Stimulated activated CD4-positive, alpha-beta T cell treated with anti-CD3 and anti-CD28 coated beads, Interleukin-4, amount 100 ng/mL, for 4 hours (primary cell): ENCODE data around the gene NANOS2.
"Not testable (repeated sequence)": the region's sequence is repeated elsewhere in the genome, so short reads cannot be mapped to it uniquely, and the experiment has no call there.

Source experiments
- DNase-seq, 2 experiments: peaks; one replicate each; pipeline ENCODE4 v3.0.0-alpha.2; 2020

The NANOS2 gene

DNA sequence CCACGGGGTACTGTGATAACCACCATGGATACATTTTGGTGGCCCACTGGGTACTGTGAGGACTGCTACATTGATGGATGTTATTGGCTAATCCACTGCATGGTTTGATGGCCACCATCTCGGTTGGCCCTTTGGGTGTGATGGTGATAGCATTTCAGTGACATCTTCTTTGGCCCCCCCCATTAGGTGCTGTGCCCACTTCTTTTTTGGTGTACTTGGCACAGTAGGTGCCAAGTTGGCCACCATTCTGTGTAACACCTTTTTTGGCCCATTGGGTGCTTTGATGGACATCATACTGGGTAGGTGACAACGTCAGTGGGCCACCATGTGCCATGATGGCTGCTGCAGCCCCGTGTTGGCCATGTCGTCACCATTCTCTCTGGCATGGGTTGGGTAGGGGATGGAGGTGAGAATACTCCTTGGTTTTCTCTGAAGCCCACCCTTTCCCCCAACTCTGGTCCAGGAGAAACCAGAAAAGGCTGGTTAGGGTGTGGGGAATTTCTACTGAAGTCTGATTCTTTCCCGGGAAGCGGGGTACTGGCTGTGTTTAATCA lies 41.3 kb downstream of the NANOS2 start:
- DNase-seq: no peak

DNA sequence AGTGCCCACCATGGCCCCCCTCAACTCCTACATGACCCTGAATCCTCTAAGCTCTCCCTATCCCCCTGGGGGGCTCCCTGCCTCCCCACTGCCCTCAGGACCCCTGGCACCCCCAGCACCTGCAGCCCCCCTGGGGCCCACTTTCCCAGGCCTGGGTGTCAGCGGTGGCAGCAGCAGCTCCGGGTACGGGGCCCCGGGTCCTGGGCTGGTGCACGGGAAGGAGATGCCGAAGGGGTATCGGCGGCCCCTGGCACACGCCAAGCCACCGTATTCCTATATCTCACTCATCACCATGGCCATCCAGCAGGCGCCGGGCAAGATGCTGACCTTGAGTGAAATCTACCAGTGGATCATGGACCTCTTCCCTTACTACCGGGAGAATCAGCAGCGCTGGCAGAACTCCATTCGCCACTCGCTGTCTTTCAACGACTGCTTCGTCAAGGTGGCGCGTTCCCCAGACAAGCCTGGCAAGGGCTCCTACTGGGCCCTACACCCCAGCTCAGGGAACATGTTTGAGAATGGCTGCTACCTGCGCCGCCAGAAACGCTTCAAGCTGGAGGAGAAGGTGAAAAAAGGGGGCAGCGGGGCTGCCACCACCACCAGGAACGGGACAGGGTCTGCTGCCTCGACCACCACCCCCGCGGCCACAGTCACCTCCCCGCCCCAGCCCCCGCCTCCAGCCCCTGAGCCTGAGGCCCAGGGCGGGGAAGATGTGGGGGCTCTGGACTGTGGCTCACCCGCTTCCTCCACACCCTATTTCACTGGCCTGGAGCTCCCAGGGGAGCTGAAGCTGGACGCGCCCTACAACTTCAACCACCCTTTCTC lies 42.3 kb downstream of the NANOS2 start:
- DNase-seq: no peak

DNA sequence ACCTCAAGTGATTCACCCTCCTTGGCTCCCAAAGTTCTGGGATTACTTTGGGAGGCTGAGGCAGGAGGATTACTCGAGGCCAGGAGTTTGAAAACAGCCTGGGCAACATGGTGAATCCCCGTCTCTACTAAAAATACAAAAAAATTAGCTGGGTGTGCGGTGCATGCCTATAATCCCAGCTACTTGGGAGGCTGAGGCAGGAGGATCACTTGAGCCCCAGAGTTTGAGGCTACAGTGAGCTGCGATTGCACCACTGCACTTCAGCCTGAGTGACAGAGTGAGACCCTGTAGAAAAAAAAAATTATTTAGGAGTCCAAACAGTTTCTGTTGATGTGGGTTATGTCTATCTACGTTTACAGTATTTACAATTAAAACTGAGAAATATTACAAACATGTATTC lies 43.8 kb downstream of the NANOS2 start:
- no peak for DNase-seq

DNA sequence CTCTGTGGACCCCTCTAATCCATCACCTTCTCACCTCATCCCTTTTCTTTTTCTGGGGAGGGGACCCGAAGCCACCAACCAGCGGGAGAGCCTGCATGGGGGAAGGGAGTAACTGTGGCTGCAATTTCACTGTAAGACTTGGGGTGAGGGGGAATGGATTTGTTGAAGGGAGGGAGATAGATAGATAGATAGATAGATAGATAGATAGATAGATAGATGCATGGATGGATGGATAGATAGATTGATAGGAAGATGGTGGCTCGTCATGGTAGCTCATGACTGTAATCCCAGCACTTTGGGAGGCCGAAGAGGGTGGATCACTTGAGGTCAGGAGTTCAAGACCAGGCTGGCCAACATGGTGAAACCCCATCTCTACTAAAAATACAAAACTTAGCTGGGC lies 47.3 kb downstream of the NANOS2 start:
- DNase-seq: not testable (repeated sequence)

DNA sequence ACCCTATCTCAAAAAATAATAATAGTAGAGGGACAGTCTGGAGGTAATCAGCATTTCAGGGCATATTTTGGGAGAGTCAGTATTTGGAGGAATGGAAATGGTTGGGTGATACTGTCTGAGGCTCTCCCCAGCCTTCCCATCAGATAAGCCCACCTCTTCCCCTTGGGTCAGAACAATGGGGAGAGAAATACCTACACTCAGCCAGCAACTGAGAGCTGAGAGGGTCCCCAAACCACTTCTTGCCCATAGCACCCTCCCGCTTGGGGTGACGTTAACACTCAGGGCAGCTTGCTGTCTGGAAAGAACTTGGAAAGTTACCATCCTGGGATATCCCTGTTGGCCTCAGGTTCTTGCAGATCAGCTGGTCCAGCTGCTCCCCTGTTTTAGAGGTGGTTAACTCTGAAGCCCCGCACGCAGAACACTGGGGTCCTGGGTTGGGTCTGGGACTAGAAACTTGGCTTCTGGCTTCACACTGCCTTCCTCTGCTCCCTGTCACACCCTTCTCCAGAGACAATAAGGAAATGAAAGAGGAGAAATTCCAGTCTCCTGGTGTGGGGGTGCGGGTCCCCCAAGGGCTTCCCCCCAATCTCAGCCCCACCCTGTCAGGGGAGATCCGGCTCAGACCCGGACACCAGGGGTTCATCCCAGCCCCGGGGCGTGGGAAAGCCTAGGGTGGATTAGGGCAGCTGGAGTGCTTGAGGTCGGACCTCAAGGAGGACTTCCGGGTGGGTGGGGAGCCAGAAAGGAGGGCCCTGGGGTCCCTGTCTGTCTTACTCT lies 48.0 kb downstream of the NANOS2 start:
- no peak for DNase-seq

DNA sequence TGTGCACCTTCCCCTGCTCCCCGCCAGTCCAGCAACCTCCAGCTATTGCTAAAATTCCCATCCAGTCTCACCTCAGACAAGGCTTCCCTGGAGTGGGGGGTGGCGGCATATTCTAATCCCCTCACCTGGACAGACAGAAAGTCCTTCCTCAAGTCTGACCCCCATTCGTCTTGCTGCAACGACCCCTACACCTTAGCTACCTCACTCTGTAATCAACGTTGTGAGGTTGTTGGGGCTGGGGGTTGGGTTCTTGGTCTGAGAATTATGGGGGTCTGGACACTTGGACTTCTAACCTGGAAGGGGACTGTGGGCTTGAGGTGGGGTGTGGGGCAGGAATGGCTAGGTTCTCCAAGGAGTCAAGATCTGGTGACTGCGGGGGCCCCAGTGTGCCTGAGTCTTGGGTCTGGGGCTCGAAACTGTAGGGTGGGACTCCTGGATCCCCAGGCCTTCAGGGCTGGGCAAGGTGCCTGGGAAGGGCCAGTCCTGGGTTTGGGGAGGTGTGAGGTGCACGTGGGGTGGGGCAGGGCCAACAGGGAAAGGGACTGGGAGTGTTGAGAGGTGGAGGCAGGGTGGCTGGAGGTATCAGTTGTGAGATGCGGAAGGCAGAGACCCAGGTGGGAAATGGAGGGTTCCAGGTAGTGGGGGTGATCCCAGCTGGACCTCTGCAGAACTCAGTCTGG lies 49.2 kb downstream of the NANOS2 start:
- no peak for DNase-seq

DNA sequence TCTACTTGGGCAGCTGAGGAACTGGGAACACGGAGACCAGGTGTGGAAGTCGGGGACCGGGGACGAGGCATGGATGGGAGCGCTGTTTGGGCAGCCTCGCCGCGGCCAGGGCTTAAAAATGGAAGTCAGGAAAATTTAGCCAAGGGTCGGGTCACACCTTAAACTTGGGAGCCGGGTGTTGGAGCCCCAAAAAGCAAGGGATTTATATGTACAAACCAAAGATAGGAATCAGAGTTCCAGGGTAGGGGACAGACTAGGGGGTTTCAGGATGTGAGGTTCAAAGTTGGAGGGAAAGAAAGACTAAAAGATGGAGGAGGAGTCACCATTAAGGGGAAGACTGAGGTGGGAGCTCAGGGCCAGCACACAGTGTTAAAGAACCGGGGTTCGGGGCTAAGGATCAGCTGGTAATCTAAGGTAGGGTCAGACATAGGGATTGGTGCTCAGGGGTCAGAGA lies 49.9 kb downstream of the NANOS2 start:
- no peak for DNase-seq

DNA sequence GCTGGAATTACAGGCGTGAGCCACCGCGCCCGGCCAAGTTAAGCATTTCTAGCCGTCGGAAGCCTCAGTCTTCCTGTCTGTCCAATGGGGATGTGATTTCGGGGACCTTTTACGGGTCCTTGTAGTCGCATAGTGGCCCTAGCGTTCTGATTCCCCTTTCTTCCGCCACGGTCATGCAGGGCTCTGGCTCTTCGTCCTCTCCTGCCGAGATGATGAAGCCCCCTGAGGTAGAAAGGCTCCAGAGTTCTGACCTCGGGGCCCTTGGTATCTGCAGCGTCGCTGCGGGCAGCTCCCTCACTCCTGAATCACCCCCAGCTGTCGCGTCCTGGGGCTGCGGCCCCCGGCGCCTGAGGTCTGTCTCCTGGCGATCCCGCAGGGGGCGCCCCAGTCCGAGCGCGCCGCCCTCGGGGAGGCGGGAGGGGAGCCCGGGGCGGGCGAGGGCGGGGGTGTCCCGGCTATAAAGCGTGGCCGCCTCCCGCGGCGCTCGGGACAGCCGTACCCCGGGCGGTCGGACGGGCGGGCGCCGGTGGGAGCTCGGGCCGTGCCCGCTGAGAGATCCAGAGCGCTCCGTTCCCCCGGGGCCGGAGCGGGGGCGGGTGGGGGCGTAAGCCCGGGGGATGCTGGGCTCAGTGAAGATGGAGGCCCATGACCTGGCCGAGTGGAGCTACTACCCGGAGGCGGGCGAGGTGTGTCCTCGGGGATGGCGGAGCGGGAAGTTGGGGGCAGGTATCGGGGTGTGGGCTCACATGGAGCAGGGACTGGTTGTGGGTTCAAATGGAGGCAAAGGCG lies 50.5 kb downstream of the NANOS2 start, which contains the start of gene FOXA3:
TSS of gene FOXA3 (plus strand) at position 487 of the 789 bp plus-strand sequence. CDS start at position 618, 131 bp downstream.
- DNase-seq: peak; percentile 41 to 53

DNA sequence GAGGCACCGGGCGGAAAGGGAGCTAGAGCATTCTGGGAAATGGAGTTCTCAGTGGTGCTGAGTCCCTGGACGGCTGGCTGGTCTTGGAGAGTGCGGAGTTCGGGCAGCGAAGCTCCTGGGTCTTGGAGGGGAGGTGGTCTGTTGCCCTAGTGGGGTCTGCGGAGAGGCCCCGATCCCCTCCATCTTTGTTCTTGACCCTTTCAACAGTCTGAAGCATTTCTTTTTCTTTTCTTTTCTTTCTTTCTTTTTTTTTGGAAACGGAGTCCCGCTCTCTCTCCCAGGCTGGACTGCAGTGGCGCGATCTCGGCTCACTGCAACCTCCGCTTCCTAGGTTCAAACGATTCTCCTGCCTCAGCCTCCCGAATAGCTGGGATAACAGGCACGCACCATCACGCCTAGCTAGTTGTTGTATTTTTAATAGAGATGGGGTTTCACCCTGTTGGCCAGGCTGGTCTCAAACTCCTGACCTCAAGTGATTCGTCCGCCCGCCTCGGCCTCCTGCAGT lies 51.2 kb downstream of the NANOS2 start:
- no peak for DNase-seq
